Measurements from ENCODE around the gene KRTAP12-1.

KRTAP12-1 gene

DNA sequence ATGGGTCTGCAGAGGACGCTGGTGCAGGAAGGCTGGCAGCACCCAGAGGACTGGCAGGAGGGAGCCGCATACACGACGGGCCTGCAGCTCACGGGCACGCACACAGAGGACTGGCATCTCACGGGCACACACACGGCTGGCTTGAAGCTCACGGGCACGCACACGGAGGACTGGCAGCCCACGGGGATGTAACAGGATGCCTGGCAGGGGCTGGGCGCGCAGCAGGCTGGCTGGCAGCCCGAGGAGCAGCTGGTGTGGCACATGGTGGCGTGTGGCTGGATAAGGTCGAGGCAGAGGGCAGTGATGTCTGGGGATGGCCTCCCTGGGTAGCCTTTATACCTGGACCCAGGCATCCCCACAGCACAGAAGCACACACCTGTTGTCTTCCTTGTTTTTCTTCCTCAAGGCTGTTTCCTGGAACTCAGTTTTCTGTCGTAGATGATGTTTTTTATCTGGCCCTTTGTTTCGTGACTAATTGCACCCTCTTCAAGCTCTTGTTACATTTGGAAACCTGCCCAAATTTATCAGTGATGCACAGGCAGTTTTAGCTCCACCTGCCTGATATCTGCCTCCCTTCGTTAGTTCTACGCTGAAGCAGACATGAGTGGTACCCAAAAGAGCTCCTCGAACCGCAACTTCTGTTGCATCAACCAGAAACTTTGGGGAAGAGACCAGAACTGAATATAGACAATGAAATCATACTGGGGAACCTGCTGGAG lies at the start of gene KRTAP12-1:
TSS of gene KRTAP12-1 (minus strand) at position 303 of the 719 bp plus-strand sequence. CDS start at position 263, 40 bp downstream.
- no peak within 1 kb of the TSS for H3K4me3 ChIP-seq (ENCODE audit: low read depth, low read length)
- TF ChIP-seq, protein P1, sequence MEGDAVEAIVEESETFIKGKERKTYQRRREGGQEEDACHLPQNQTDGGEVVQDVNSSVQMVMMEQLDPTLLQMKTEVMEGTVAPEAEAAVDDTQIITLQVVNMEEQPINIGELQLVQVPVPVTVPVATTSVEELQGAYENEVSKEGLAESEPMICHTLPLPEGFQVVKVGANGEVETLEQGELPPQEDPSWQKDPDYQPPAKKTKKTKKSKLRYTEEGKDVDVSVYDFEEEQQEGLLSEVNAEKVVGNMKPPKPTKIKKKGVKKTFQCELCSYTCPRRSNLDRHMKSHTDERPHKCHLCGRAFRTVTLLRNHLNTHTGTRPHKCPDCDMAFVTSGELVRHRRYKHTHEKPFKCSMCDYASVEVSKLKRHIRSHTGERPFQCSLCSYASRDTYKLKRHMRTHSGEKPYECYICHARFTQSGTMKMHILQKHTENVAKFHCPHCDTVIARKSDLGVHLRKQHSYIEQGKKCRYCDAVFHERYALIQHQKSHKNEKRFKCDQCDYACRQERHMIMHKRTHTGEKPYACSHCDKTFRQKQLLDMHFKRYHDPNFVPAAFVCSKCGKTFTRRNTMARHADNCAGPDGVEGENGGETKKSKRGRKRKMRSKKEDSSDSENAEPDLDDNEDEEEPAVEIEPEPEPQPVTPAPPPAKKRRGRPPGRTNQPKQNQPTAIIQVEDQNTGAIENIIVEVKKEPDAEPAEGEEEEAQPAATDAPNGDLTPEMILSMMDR (IDR thresholded peaks at IDR 0.05; ENCODE audit: low read depth, low read length), result no peak

GRCh38 chr21:44730951-44731579 lies 49.1 kb upstream of the KRTAP12-1 start:
- TF ChIP-seq, protein P1 (IDR thresholded peaks at IDR 0.05; ENCODE audit: low read depth, low read length), result no peak
- no peak overlapping the region for H3K4me3 ChIP-seq (ENCODE audit: low read depth, low read length)

DNA sequence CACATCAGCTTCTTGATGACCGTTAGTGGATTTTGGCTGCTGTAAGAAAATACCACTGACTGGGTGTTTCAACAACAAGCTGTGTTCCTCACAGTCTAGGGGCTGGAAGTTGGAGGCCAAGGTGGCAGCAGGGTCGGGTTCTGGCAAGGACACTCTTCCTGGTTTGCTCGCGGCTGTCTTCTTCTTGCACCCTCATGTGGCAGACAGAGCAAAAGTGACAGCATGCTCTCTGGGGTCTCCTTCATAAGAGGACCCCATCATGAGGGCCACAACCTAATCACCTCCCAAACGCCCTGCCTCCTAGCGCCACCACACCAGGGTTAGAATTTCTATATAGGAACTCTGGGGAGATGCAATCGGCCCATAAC lies 48.0 kb upstream of the KRTAP12-1 start:
- TF ChIP-seq, protein P1 (IDR thresholded peaks at IDR 0.05; ENCODE audit: low read depth, low read length), result no peak
- H3K4me3 ChIP-seq (ENCODE audit: low read depth, low read length), result no peak overlapping the region

- TF ChIP-seq, protein P1 (IDR thresholded peaks at IDR 0.05; ENCODE audit: low read depth, low read length), result no peak
These were observed 47.5 kb upstream of the KRTAP12-1 start for GRCh38 chr21:44729336-44730027.

GRCh38 chr21:44728716-44729115 lies 46.8 kb upstream of the KRTAP12-1 start:
- TF ChIP-seq, protein P1 (IDR thresholded peaks at IDR 0.05; ENCODE audit: low read depth, low read length), result no peak
- no peak overlapping the region for H3K4me3 ChIP-seq (ENCODE audit: low read depth, low read length)

More at GRCh38 chr21:44729336-44730027, 47.5 kb upstream of the KRTAP12-1 start:
- no peak overlapping the region for H3K4me3 ChIP-seq (ENCODE audit: low read depth, low read length)

GRCh38 chr21:44727757-44728156 lies 45.8 kb upstream of the KRTAP12-1 start:
- TF ChIP-seq, protein P1 (IDR thresholded peaks at IDR 0.05; ENCODE audit: low read depth, low read length), result no peak
- no peak overlapping the region for H3K4me3 ChIP-seq (ENCODE audit: low read depth, low read length)

DNA sequence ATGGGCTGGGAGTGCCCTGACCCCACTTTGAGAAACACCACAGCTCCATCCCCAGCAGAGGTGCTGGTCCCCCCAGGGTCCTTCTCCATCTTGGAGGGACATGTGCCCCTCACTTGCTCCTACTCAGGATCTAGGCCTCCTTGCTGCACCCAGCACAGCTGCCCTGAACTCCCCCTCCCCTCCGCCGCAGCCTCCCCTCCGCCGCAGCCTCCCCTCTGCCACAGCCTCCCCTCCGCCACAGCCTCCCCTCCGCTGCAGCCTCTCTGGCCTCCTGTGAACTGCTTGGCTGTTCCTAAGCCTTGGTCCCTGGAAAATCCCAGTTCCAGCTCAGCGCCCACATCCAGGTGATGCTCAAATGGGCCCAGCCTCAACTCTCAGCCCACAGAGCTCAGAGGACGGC lies 45.4 kb upstream of the KRTAP12-1 start:
- H3K4me3 ChIP-seq (ENCODE audit: low read depth, low read length), result no peak overlapping the region
- TF ChIP-seq, protein P1 (IDR thresholded peaks at IDR 0.05; ENCODE audit: low read depth, low read length), result no peak
